ENCODE measurements around the gene TRAF5.

DNA sequence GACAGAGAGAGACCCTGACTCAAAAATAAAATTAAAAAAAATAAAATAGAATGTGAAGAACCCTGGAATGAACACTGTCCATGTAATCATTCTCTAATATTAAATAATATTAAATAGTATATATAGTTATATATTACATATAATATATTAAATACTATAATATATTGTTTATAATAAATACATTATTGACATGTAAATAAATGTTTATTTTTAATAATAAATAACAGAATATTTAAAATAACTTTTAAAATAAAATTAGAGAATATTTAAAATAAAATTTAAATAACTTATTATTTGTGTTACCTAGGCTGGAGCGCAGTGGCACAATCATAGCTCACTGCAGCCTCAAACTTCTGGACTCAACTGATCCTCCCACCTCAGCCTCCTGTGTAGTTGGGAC is 32.1 kb downstream of the TRAF5 start:
- TF ChIP-seq SIN3A (IDR thresholded peaks at IDR 0.05; ENCODE audit: borderline replicate concordance, insufficient read depth, low read length) = no peak
- TF ChIP-seq, protein P1, sequence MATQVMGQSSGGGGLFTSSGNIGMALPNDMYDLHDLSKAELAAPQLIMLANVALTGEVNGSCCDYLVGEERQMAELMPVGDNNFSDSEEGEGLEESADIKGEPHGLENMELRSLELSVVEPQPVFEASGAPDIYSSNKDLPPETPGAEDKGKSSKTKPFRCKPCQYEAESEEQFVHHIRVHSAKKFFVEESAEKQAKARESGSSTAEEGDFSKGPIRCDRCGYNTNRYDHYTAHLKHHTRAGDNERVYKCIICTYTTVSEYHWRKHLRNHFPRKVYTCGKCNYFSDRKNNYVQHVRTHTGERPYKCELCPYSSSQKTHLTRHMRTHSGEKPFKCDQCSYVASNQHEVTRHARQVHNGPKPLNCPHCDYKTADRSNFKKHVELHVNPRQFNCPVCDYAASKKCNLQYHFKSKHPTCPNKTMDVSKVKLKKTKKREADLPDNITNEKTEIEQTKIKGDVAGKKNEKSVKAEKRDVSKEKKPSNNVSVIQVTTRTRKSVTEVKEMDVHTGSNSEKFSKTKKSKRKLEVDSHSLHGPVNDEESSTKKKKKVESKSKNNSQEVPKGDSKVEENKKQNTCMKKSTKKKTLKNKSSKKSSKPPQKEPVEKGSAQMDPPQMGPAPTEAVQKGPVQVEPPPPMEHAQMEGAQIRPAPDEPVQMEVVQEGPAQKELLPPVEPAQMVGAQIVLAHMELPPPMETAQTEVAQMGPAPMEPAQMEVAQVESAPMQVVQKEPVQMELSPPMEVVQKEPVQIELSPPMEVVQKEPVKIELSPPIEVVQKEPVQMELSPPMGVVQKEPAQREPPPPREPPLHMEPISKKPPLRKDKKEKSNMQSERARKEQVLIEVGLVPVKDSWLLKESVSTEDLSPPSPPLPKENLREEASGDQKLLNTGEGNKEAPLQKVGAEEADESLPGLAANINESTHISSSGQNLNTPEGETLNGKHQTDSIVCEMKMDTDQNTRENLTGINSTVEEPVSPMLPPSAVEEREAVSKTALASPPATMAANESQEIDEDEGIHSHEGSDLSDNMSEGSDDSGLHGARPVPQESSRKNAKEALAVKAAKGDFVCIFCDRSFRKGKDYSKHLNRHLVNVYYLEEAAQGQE (IDR thresholded peaks at IDR 0.05; ENCODE audit: insufficient read depth in 1 of 2, low read depth in 2 of 2, low read length in 2 of 2) = no peak
